Mammary epithelial cell (primary cell): ENCODE results near the gene RAD51B.

Experiments
- CTCF ChIP-seq, 2 donors: IDR thresholded peaks in 1 of 2; conservative IDR thresholded peaks in 1 of 2; 2 replicates each; pipeline ENCODE4 v1.5.1; 2011 to 2012; ENCODE audit warnings: inconsistent platforms in 2 of 2, low read length in 2 of 2, mild to moderate bottlenecking in 2 of 2, control low read depth in 1 of 2, low read depth in 1 of 2; ENCODE audit not compliant: insufficient read depth in 1 of 2; ENCODE audit errors: extremely low read depth in 1 of 2
- EZH2 ChIP-seq: IDR thresholded peaks from 2 replicates; pipeline ENCODE4 v1.6.1; 2012; ENCODE audit warnings: low read length, inconsistent platforms, borderline replicate concordance

GRCh38 chr14:68094158-68094557 is 274.6 kb downstream of the RAD51B start:
- peak in 1 of 2 donors; percentile 34 for TF ChIP-seq CTCF (conservative IDR thresholded peaks at IDR 0.05 in 1 of 2, IDR thresholded peaks at IDR 0.05 in 1 of 2; ENCODE audit: extremely low read depth in 1 of 2, insufficient read depth in 1 of 2, low read depth in 1 of 2, low read length in 2 of 2)
- TF ChIP-seq EZH2: no peak
